ENCODE results near the gene ADAMTS17. TPM values are rescaled to one million over a fixed set of nuclear protein-coding genes. Genes with fewer than 3 reads are reported as not detected.

Gene ADAMTS17
- total RNA-seq, 1 experiment from 2014 or later: 3.2 TPM

- Histone ChIP-seq H3F3A (ENCODE audit: insufficient read depth, low read depth) (no peaks in the 10 kb centered on the region), H3K4me1 (replicated peaks; ENCODE audit: insufficient read depth) (no peaks in the 10 kb centered on the region), H3K27me3 (ENCODE audit: insufficient read depth, low read depth) (no peaks in the 10 kb centered on the region), H3K9me2 (ENCODE audit: insufficient read depth) (no peaks in the 10 kb centered on the region), H4K20me1 (ENCODE audit: insufficient read depth) (no peaks in the 10 kb centered on the region), H3K4me2 (no peak overlapping the region), H3K4me3 (no peak overlapping the region), H3K36me3 (ENCODE audit: low read depth) (no peaks in the 10 kb centered on the region), H3K79me2 (ENCODE audit: low read depth) (no peaks in the 10 kb centered on the region), H2AFZ (no peak overlapping the region), H3K27ac (no peak overlapping the region), H3K9me3 (ENCODE audit: insufficient read depth, low read depth) (no peaks in the 10 kb centered on the region)
- intact Hi-C loops (cut with micrococcal nuclease; ENCODE audit: unreplicated experiment): no loop called here
- BruUV-seq (replicated peaks): no TSS peak
- DNase-seq: no peak
- ChIA-PET POLR2A (ENCODE audit: unreplicated experiment) (no interaction called here), CTCF (no interaction called here)
- no peak for TF ChIP-seq CTCF (conservative IDR thresholded peaks at IDR 0.05)
- TF ChIP-seq EZH2 (IDR thresholded peaks at IDR 0.05; ENCODE audit: low read depth): no peak
Measured at GRCh38 chr15:100187677-100188076, 154.1 kb downstream of the ADAMTS17 start.

DNA sequence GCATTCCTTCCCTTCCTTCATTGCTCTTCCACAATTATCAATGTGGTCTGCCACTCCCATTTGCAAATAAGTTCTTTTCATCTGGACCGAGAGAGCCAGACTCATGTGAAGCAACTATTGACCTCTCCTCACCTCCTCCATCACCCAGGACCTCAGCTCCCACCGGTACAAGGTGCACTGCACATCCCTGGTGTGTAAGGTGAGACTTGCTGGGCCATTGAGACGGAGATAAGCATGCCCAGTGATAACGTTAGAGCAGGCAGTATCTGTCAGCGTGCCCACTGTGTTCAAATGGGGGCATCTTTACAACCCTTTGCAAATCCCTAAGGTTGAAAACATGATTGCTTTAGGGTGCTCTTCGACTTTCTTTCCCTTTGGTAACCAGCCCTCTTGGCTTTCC lies 154.8 kb downstream of the ADAMTS17 start:
- Histone ChIP-seq H3K27ac (no peak overlapping the region), H4K20me1 (ENCODE audit: insufficient read depth) (no peaks in the 10 kb centered on the region), H3K4me1 (replicated peaks; ENCODE audit: insufficient read depth) (no peaks in the 10 kb centered on the region), H3K27me3 (ENCODE audit: insufficient read depth, low read depth) (no peaks in the 10 kb centered on the region), H3K79me2 (ENCODE audit: low read depth) (no peaks in the 10 kb centered on the region), H3K9me3 (ENCODE audit: insufficient read depth, low read depth) (no peaks in the 10 kb centered on the region), H3K36me3 (ENCODE audit: low read depth) (no peaks in the 10 kb centered on the region), H3K4me3 (no peak overlapping the region), H2AFZ (no peak overlapping the region), H3F3A (ENCODE audit: insufficient read depth, low read depth) (no peaks in the 10 kb centered on the region), H3K9me2 (ENCODE audit: insufficient read depth) (no peaks in the 10 kb centered on the region), H3K4me2 (no peak overlapping the region)
- ChIA-PET CTCF (no interaction called here), POLR2A (ENCODE audit: unreplicated experiment) (no interaction called here)
- TF ChIP-seq CTCF (conservative IDR thresholded peaks at IDR 0.05): no peak
- no peak for TF ChIP-seq EZH2 (IDR thresholded peaks at IDR 0.05; ENCODE audit: low read depth)
- no TSS peak for BruUV-seq (replicated peaks)
- intact Hi-C loops (cut with micrococcal nuclease; ENCODE audit: unreplicated experiment): no loop called here
- no peak for DNase-seq

DNA sequence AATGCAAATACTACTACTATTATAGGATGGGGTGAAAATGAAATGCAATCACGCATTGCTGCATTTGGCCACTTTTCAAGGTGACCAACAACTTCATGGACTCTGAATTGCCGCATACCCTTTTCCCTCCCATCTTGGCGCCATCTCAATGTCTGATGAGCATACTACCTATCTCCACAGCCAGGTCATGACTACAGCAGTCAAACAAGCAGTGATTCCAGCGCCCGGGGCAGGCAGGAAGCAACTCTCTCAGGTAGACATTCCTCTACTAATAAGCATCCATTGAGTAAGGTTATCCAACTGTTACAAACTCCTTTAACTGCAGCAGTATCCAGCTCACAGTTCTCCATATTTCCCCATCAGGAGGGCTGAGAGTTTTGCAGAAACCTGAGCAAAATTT lies 155.4 kb downstream of the ADAMTS17 start:
- Histone ChIP-seq H3K36me3 (ENCODE audit: low read depth) (no peaks in the 10 kb centered on the region), H3K9me3 (ENCODE audit: insufficient read depth, low read depth) (no peaks in the 10 kb centered on the region), H3F3A (ENCODE audit: insufficient read depth, low read depth) (no peaks in the 10 kb centered on the region), H3K9me2 (ENCODE audit: insufficient read depth) (no peaks in the 10 kb centered on the region), H3K27me3 (ENCODE audit: insufficient read depth, low read depth) (no peaks in the 10 kb centered on the region), H3K79me2 (ENCODE audit: low read depth) (no peaks in the 10 kb centered on the region), H2AFZ (no peak overlapping the region), H3K4me2 (no peak overlapping the region), H3K27ac (no peak overlapping the region), H4K20me1 (ENCODE audit: insufficient read depth) (no peaks in the 10 kb centered on the region), H3K4me3 (no peak overlapping the region), H3K4me1 (replicated peaks; ENCODE audit: insufficient read depth) (no peaks in the 10 kb centered on the region)
- CTCF ChIA-PET: no interaction called here
- TF ChIP-seq EZH2 (IDR thresholded peaks at IDR 0.05; ENCODE audit: low read depth) (no peak), CTCF (conservative IDR thresholded peaks at IDR 0.05) (no peak)
- POLR2A ChIA-PET (ENCODE audit: unreplicated experiment): no interaction called here
- intact Hi-C loops (cut with micrococcal nuclease; ENCODE audit: unreplicated experiment): no loop called here
- DNase-seq: no peak
- BruUV-seq (replicated peaks): no TSS peak
